HepG2 (cell line): ENCODE results near the gene NINJ2. TPM values are rescaled to one million over a fixed set of nuclear protein-coding genes. Genes with fewer than 3 reads are reported as not detected.

Experiments
- CHD2 ChIP-seq: IDR thresholded peaks from 2 replicates; pipeline ENCODE4 v1.6.1; 2011; ENCODE audit warnings: low read depth, low read length, improper control_type of control experiment
- ELK4 ChIP-seq: sonication (generic); formaldehyde crosslinking; IDR thresholded peaks from 2 replicates; pipeline ENCODE4 v1.9.0; 2021; ENCODE audit warnings: missing genetic modification reagents, borderline replicate concordance
- HNRNPK ChIP-seq: fragments of 200-400 bp; formaldehyde crosslinking; IDR thresholded peaks from 2 replicates; pipeline ENCODE4 v1.6.1; 2018; ENCODE audit warnings: low read length, low read depth, moderate library complexity, mild to moderate bottlenecking; ENCODE audit not compliant: poor library complexity, severe bottlenecking
- KLF13 ChIP-seq: sonication (generic); formaldehyde crosslinking; IDR thresholded peaks from 2 replicates; pipeline ENCODE4 v1.4.0; 2020; ENCODE audit warnings: mild to moderate bottlenecking, missing genetic modification reagents
- KMT2A ChIP-seq: sonication (generic); formaldehyde crosslinking; IDR thresholded peaks from 2 replicates; pipeline ENCODE4 v1.4.0; 2020; ENCODE audit warnings: missing genetic modification reagents
- MYPOP ChIP-seq: sonication (generic); formaldehyde crosslinking; IDR thresholded peaks from 2 replicates; pipeline ENCODE4 v1.8.1; 2023; ENCODE audit warnings: mild to moderate bottlenecking, moderate library complexity, missing genetic modification reagents
- NFIC ChIP-seq: IDR thresholded peaks from 2 replicates; pipeline ENCODE4 v1.6.1; 2012; ENCODE audit warnings: mild to moderate bottlenecking, low read length, inconsistent platforms
- RFX1 ChIP-seq: fragments of 450-650 bp; IDR thresholded peaks from 2 replicates; pipeline ENCODE4 v1.6.1; 2017
- SIX4 ChIP-seq: sonication (generic); formaldehyde crosslinking; IDR thresholded peaks from 2 replicates; pipeline ENCODE4 v1.4.0; 2020; ENCODE audit warnings: missing genetic modification reagents
- SOX5 ChIP-seq: IDR thresholded peaks from 2 replicates; pipeline ENCODE4 v1.6.1; 2016; ENCODE audit warnings: borderline replicate concordance
- ZFP1 ChIP-seq: IDR thresholded peaks from 2 replicates; pipeline ENCODE4 v1.6.1; 2016
- ZFP36L2 ChIP-seq: sonication (generic); formaldehyde crosslinking; IDR thresholded peaks from 2 replicates; pipeline ENCODE4 v1.4.0; 2020; ENCODE audit warnings: missing genetic modification reagents
- ZNF143 ChIP-seq: sonication (generic); formaldehyde crosslinking; IDR thresholded peaks from 2 replicates; pipeline ENCODE4 v1.4.0; 2020; ENCODE audit warnings: missing genetic modification reagents
- ZNF235 ChIP-seq: sonication (generic); formaldehyde crosslinking; IDR thresholded peaks from 2 replicates; pipeline ENCODE4 v1.8.1; 2023; ENCODE audit warnings: mild to moderate bottlenecking, missing genetic modification reagents, borderline replicate concordance
- ZNF317 ChIP-seq: sonication (generic); formaldehyde crosslinking; IDR thresholded peaks from 2 replicates; pipeline ENCODE4 v1.5.0; 2020; ENCODE audit warnings: mild to moderate bottlenecking, missing genetic modification reagents
- ZNF33B ChIP-seq: sonication (generic); formaldehyde crosslinking; IDR thresholded peaks from 2 replicates; pipeline ENCODE4 v1.5.1; 2020; ENCODE audit warnings: mild to moderate bottlenecking, missing genetic modification reagents
- ZNF350 ChIP-seq: sonication (generic); formaldehyde crosslinking; IDR thresholded peaks from 2 replicates; pipeline ENCODE4 v1.4.0; 2020; ENCODE audit warnings: mild to moderate bottlenecking, low read depth, missing genetic modification reagents, borderline replicate concordance
- ZNF432 ChIP-seq: sonication (generic); formaldehyde crosslinking; IDR thresholded peaks from 2 replicates; pipeline ENCODE4 v1.5.0; 2020; ENCODE audit warnings: missing genetic modification reagents, mild to moderate bottlenecking, borderline replicate concordance
- ZNF614 ChIP-seq: IDR thresholded peaks from 2 replicates; pipeline ENCODE4 v1.6.1; 2018; ENCODE audit warnings: missing biosample characterization, missing genetic modification reagents, inconsistent platforms, borderline replicate concordance
- ZNF674 ChIP-seq: sonication (generic); formaldehyde crosslinking; IDR thresholded peaks from 2 replicates; pipeline ENCODE4 v1.5.0; 2020; ENCODE audit warnings: low read depth, mild to moderate bottlenecking, missing genetic modification reagents
- polyA plus RNA-seq, 8 experiments: library from polyadenylated mRNA; depleted of rRNA in 3 of 8; stranded (reverse) in 7 of 8; unstranded in 1 of 8; fragments of >200 nt; fragmentation: Illumina TruSeq in 4 of 8; extraction: Trizol in 4 of 8; gene quantifications; 2 replicates each; pipeline versions ENCODE4 v1.2.1 to v1.2.3, GENCODE V29; 2011 to 2016; ENCODE audit warnings: low read depth in 4 of 8, missing spikeins in 1 of 8, mixed read lengths in 1 of 8; ENCODE audit not compliant: insufficient read depth in 1 of 8
- total RNA-seq, 5 experiments: library from RNA; depleted of rRNA; stranded (reverse); fragments of >200 nt; fragmentation: Illumina TruSeq; extraction: Trizol; gene quantifications; 2 replicates each; pipeline ENCODE4 v1.2.3, GENCODE V29; 2016; ENCODE audit warnings: low read depth in 1 of 5
- TF ChIP-seq, protein P1 (sequence below): sonication (generic); formaldehyde crosslinking; IDR thresholded peaks from 2 replicates; pipeline ENCODE4 v1.5.0; 2020; ENCODE audit warnings: missing genetic modification reagents
- TF ChIP-seq, protein P2 (sequence below): sonication (generic); formaldehyde crosslinking; IDR thresholded peaks from 2 replicates; pipeline ENCODE4 v1.8.0; 2022; ENCODE audit warnings: mild to moderate bottlenecking, missing genetic modification reagents; ENCODE audit not compliant: insufficient replicate concordance
- TF ChIP-seq, protein P3 (sequence below): IDR thresholded peaks from 2 replicates; pipeline ENCODE4 v1.6.1; 2012; ENCODE audit warnings: low read depth, low read length, improper control_type of control experiment

The NINJ2 gene
- total and polyA plus RNA-seq, 2 of the 13 experiments (the other 11 are each of a cell fraction or from before 2014, with no cell fraction given), result 0.62 to 3.8 TPM

- peak; percentile 46; the same call in 1 of the 2 replicates for TF ChIP-seq ZNF235 (CRISPR knock-in tag)
- TF ChIP-seq ZNF317 (CRISPR knock-in tag), result peak; percentile 38; the same call in 1 of the 2 replicates
- TF ChIP-seq MYPOP (CRISPR knock-in tag), result peak; percentile 65; the same call in 1 of the 2 replicates
- TF ChIP-seq, protein P1, sequence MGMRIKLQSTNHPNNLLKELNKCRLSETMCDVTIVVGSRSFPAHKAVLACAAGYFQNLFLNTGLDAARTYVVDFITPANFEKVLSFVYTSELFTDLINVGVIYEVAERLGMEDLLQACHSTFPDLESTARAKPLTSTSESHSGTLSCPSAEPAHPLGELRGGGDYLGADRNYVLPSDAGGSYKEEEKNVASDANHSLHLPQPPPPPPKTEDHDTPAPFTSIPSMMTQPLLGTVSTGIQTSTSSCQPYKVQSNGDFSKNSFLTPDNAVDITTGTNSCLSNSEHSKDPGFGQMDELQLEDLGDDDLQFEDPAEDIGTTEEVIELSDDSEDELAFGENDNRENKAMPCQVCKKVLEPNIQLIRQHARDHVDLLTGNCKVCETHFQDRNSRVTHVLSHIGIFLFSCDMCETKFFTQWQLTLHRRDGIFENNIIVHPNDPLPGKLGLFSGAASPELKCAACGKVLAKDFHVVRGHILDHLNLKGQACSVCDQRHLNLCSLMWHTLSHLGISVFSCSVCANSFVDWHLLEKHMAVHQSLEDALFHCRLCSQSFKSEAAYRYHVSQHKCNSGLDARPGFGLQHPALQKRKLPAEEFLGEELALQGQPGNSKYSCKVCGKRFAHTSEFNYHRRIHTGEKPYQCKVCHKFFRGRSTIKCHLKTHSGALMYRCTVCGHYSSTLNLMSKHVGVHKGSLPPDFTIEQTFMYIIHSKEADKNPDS (CRISPR knock-in tag), result peak; percentile 15; the same call in 1 of the 2 replicates
- 0 out of 2 replicates have a peak, but pooled peaks have one; percentile 22 for TF ChIP-seq SOX5 (CRISPR knock-in tag)
- TF ChIP-seq KLF13 (CRISPR knock-in tag), result 0 out of 2 replicates have a peak, but pooled peaks have one; percentile 89
- TF ChIP-seq ELK4 (CRISPR knock-in tag), result no peak
- TF ChIP-seq ZNF614 (CRISPR knock-in tag), result no peak
- no peak for TF ChIP-seq RFX1
- 0 out of 2 replicates have a peak, but pooled peaks have one; percentile 30 for TF ChIP-seq CHD2
- TF ChIP-seq ZFP36L2, result no peak
- TF ChIP-seq, protein P2, sequence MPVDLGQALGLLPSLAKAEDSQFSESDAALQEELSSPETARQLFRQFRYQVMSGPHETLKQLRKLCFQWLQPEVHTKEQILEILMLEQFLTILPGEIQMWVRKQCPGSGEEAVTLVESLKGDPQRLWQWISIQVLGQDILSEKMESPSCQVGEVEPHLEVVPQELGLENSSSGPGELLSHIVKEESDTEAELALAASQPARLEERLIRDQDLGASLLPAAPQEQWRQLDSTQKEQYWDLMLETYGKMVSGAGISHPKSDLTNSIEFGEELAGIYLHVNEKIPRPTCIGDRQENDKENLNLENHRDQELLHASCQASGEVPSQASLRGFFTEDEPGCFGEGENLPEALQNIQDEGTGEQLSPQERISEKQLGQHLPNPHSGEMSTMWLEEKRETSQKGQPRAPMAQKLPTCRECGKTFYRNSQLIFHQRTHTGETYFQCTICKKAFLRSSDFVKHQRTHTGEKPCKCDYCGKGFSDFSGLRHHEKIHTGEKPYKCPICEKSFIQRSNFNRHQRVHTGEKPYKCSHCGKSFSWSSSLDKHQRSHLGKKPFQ (CRISPR knock-in tag), result peak; percentile 12
- no peak; the same call in 1 of the 2 replicates for TF ChIP-seq KMT2A (CRISPR knock-in tag)
- TF ChIP-seq ZFP1 (CRISPR knock-in tag), result no peak
- TF ChIP-seq ZNF33B (CRISPR knock-in tag), result 0 out of 2 replicates have a peak, but pooled peaks have one; percentile 7
- TF ChIP-seq NFIC, result no peak
- TF ChIP-seq, protein P3, sequence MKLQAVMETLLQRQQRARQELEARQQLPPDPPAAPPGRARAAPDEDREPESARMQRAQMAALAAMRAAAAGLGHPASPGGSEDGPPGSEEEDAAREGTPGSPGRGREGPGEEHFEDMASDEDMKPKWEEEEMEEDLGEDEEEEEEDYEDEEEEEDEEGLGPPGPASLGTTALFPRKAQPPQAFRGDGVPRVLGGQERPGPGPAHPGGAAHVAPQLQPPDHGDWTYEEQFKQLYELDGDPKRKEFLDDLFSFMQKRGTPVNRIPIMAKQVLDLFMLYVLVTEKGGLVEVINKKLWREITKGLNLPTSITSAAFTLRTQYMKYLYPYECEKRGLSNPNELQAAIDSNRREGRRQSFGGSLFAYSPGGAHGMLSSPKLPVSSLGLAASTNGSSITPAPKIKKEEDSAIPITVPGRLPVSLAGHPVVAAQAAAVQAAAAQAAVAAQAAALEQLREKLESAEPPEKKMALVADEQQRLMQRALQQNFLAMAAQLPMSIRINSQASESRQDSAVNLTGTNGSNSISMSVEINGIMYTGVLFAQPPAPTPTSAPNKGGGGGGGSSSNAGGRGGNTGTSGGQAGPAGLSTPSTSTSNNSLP, result no peak
- TF ChIP-seq ZNF432 (CRISPR knock-in tag), result no peak
- peak; percentile 59; the same call in 1 of the 2 replicates for TF ChIP-seq ZNF143 (CRISPR knock-in tag)
- TF ChIP-seq ZNF674 (CRISPR knock-in tag), result no peak
- TF ChIP-seq HNRNPK, result no peak
- TF ChIP-seq ZNF350 (CRISPR knock-in tag), result peak; percentile 38
- TF ChIP-seq SIX4 (CRISPR knock-in tag), result no peak
Measured at GRCh38 chr12:569803-570434, 93.3 kb downstream of the NINJ2 start (continued).
